Stimulated activated CD4-positive, alpha-beta T cell treated with anti-CD3 and anti-CD28 coated beads, Interleukin-4, amount 100 ng/mL, for 1 hour (primary cell): ENCODE results near the gene FBXL7.

Source experiments
- DNase-seq: peaks from one replicate; pipeline ENCODE4 v3.0.0-alpha.2; 2020

Gene FBXL7

GRCh38 chr5:15682566-15682965 is 182.6 kb downstream of the FBXL7 start:
- DNase-seq = no peak

- no peak for DNase-seq
These were observed 183.4 kb downstream of the FBXL7 start for GRCh38 chr5:15683332-15683731.

GRCh38 chr5:15687401-15687800 is 187.4 kb downstream of the FBXL7 start:
- DNase-seq = no peak

- DNase-seq = no peak
These were observed 189.9 kb downstream of the FBXL7 start for GRCh38 chr5:15689836-15690235.

GRCh38 chr5:15690611-15691010 is 190.6 kb downstream of the FBXL7 start:
- DNase-seq = no peak

- no peak for DNase-seq
These were observed 191.5 kb downstream of the FBXL7 start for GRCh38 chr5:15691521-15691920.

GRCh38 chr5:15692706-15693381 is 192.9 kb downstream of the FBXL7 start:
- no peak for DNase-seq

- no peak for DNase-seq
These were observed 193.4 kb downstream of the FBXL7 start for GRCh38 chr5:15693382-15693728.

- no peak for DNase-seq
These were observed 194.0 kb downstream of the FBXL7 start for GRCh38 chr5:15693933-15694332.

GRCh38 chr5:15694696-15695214 is 194.8 kb downstream of the FBXL7 start:
- DNase-seq = no peak

- no peak for DNase-seq
These were observed 195.3 kb downstream of the FBXL7 start for GRCh38 chr5:15695215-15695731.

- no peak for DNase-seq
These were observed 200.4 kb downstream of the FBXL7 start for GRCh38 chr5:15700373-15700772.

- no peak for DNase-seq
These were observed 202.1 kb downstream of the FBXL7 start for GRCh38 chr5:15702102-15702501.

- DNase-seq = no peak
These were observed 203.9 kb downstream of the FBXL7 start for GRCh38 chr5:15703901-15704300.

- DNase-seq = no peak
These were observed 204.5 kb downstream of the FBXL7 start for GRCh38 chr5:15704397-15704947.

- no peak for DNase-seq
These were observed 207.7 kb downstream of the FBXL7 start for GRCh38 chr5:15707631-15708030.

GRCh38 chr5:15711892-15712291 is 211.9 kb downstream of the FBXL7 start:
- no peak for DNase-seq

- no peak for DNase-seq
These were observed 215.6 kb downstream of the FBXL7 start for GRCh38 chr5:15715535-15715934.

GRCh38 chr5:15715967-15716366 is 216.0 kb downstream of the FBXL7 start:
- DNase-seq = no peak

- no peak for DNase-seq
These were observed 217.0 kb downstream of the FBXL7 start for GRCh38 chr5:15717001-15717400.

GRCh38 chr5:15718421-15719179 is 218.6 kb downstream of the FBXL7 start:
- DNase-seq = no peak

- no peak for DNase-seq
These were observed 219.8 kb downstream of the FBXL7 start for GRCh38 chr5:15719784-15720183.

GRCh38 chr5:15720515-15720914 is 220.5 kb downstream of the FBXL7 start:
- DNase-seq = no peak

- DNase-seq = no peak
These were observed 222.3 kb downstream of the FBXL7 start for GRCh38 chr5:15722305-15722704.
